ENCODE measurements around the gene SNX9.

SNX9 gene

GRCh38 chr6:157804448-157805327 lies 18.4 kb upstream of the SNX9 start:
- no peak for DNase-seq (ENCODE audit: low read depth in 2 of 2)

DNA sequence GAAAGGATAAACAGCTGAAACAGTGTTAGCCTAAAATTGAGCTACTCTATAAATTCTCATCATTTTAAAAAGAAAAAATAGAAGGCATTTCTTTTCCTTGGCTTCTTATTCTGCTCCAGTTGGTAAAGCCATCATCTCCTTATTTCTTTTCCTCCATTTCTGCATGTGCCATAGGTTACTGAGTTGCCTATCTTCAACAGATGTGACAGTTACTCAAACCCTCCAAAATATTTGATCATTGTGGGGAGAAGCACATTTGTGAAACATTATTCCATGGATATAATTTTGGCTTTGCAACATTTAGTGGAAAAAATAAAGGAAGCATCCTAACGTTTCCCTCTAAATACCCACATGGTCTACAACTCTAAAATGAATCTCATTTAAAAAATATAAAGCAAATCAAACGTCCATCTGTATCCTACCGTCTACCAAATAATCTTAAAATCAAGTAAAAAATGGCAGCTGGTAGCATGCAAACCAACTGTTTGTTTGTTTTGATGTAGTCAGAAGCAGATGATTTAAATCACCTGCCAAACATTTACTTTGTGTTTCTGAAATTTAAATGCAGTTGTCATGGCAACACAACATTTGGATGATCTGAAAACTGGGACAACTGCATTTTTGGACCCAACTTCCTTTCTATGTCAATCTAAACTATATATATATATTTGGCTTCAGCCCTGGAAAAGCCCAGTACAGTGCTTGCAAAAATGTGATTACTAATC lies 16.8 kb upstream of the SNX9 start:
- no peak for DNase-seq (ENCODE audit: low read depth in 2 of 2)

GRCh38 chr6:157806856-157807215 lies 16.2 kb upstream of the SNX9 start:
- DNase-seq (ENCODE audit: low read depth in 2 of 2): no peak

GRCh38 chr6:157808405-157808950 lies 14.6 kb upstream of the SNX9 start:
- no peak for DNase-seq (ENCODE audit: low read depth in 2 of 2)

- DNase-seq (ENCODE audit: low read depth in 2 of 2): no peak
These were observed 13.4 kb upstream of the SNX9 start for GRCh38 chr6:157809613-157810012.

- DNase-seq (ENCODE audit: low read depth in 2 of 2): no peak
These were observed 11.9 kb upstream of the SNX9 start for GRCh38 chr6:157811137-157811475.

DNA sequence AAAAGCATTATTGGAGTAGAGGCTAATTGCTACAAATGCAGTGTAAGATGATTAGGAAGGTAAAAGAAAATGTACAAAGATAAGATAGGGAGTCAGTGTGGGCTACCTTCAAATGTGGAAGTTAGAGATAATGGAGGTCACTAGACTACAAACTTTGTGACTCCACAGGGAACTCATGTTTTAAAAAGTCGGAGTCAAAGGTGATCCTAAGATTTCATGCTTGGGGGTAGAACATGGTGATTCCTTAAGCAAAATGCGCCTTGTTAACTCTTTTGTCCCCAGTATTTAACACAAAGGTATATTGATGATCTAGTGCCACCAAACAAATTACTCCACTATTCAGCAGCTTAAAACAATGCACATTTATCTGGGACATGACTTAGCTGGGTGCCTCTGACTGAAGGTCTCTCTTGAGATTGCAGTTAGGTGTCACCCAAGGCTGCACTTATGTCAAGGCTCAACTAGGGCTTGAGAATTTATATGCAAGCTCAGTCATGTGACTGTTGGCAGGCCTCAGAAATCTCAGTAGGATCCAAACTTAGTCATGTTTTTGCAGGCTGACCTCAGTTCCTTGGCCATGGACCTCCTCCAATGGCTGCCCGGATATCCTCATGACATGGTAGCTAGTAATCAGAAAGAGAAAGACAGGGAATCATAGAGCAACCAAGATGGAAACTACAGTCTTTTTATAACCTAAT lies 11.4 kb upstream of the SNX9 start:
- no peak for DNase-seq (ENCODE audit: low read depth in 2 of 2)

DNA sequence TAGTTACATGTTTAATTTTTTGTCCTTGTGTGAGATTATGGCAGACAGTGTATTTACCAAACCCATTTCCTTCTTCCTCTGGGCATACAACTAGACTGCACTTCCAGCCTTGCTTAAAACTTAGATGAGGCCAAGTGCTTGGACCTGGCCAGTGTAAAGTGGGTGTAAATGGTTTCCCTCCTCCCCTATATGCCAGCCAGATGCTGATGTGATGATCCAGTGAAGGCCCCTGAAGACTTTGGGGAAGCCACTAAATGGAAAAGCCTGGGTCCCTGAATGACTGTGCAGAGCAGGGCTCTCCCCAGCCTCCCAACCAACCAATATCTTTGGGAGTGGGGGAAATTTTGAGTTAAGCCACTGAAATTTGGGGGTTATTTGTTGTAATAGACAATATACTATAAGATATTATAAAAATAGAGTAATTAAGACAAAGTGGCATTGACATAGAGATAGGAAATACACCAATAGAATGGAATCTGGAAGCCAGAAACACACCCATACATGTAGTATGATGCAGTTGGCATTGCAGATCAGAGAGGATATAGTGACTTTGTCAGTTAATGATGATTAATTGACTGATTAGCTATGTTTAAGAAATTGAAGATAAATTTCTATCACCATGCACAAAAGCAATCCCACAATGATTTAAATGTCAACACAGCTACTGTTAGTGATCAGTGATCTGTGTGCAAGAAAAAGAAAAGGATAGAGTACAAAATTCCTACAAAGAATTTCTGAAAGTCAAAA lies 10.4 kb upstream of the SNX9 start:
- DNase-seq (ENCODE audit: low read depth in 2 of 2): no peak

DNA sequence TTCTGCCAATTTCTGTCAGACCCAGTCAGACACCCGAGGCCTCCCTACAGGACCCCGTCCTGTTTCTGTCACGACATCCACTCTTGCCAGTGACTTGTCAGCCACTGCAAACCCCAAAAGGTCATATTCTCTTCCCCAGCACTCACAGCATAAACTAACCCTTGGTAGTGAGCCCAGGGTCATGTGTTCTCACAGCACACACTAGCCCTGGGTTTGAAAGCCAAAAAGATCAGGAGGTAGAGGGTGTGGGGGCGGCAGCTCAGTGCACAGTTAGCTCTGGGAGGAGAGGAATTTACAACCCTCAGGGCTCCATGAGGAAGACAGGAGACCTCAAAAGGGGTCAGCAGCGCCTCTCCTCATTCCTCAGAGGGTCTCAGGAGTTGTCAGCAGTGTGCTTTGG lies 9.9 kb upstream of the SNX9 start:
- no peak for DNase-seq (ENCODE audit: low read depth in 2 of 2)

GRCh38 chr6:157813750-157814455 lies 9.1 kb upstream of the SNX9 start:
- no peak for DNase-seq (ENCODE audit: low read depth in 2 of 2)

DNA sequence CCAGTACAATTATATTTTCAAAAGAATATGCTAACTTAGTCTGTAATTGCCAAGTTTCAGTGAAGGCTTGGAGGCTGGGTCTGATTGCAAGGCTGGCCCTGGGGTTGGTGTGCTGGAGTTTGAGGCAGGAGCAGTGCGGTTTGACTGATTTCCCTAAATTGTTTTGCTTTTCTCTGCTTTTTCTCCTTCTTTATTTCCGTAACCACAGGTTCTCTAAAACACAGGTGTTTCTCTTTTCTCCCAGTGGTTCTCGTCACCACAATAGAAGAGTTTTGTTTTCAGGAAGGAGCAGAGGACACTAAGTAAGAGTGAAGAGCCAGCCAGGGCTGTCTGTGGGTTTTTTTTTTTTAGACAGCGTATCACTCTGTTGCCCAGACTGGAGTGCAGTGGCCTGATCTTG lies 8.2 kb upstream of the SNX9 start:
- DNase-seq (ENCODE audit: low read depth in 2 of 2): no peak

GRCh38 chr6:157821342-157822033 lies 1.6 kb upstream of the SNX9 start:
- no peak for DNase-seq (ENCODE audit: low read depth in 2 of 2)

GRCh38 chr6:157822245-157823000 lies 623 bp upstream of the SNX9 start:
- no peak for DNase-seq (ENCODE audit: low read depth in 2 of 2)

- peak; percentile 60 to 75 for DNase-seq (ENCODE audit: low read depth in 2 of 2)
These were observed 703 bp downstream of the SNX9 start for GRCh38 chr6:157823528-157824370.

- no peak for DNase-seq (ENCODE audit: low read depth in 2 of 2)
These were observed 2.3 kb downstream of the SNX9 start for GRCh38 chr6:157825243-157825904.

DNA sequence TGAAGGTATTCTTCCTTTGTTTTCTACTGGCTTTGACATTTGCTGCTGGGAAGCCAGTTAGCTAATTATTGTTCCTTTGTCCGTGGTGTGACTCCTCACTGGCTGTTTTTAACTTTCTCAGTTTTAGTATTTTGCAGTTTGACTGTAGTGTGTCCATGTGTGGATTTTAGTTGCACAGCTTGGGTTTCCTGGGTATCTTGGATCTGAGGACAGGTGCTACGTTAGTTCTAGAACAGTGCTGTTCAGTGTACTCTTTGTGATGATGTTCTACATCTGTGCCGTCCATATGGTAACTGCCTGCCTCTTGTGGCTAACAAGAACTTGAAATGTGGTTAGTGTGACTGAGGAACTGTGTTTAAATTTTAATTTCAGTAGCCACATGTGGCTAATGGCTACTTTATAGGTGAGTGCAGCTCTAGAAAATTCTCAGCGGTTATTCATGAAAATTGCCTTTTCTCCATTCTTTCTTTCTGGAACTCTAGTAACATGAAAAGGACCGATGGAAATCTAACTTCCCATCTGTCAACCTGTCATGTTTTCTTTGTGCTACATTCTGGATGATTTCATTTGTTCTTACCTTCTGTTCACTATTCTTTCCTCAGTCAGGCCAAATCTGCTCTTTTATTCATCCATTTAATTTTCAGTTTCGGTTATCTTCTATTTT lies 7.4 kb downstream of the SNX9 start:
- no peak for DNase-seq (ENCODE audit: low read depth in 2 of 2)

- DNase-seq (ENCODE audit: low read depth in 2 of 2): no peak
These were observed 7.9 kb downstream of the SNX9 start for GRCh38 chr6:157831018-157831369.

All from stimulated activated CD4-positive, alpha-beta T cell treated with anti-CD3 and anti-CD28 coated beads, Interleukin-4, amount 100 ng/mL, for 48 hours (primary cell).